Esophagus squamous epithelium (tissue), 4 donors: ENCODE results near the gene ZNF823.

Source experiments
- CTCF ChIP-seq, 6 experiments: fragments of 450-650 bp in 4 of 6; fragments of 200-600 bp in 2 of 6; sonication (generic) in 2 of 6; IDR thresholded peaks; one replicate each; pipeline ENCODE4 v1.5.1; 2016 to 2019; ENCODE audit warnings: antibody characterized with exemption in 6 of 6, mild to moderate bottlenecking in 4 of 6, moderate library complexity in 4 of 6
- POLR2A ChIP-seq, 4 donors: fragments of 450-650 bp; IDR thresholded peaks; one replicate each; pipeline ENCODE4 v1.6.1; 2017; ENCODE audit warnings: antibody characterized with exemption in 4 of 4, mild to moderate bottlenecking in 4 of 4, moderate library complexity in 3 of 4

- TF ChIP-seq CTCF (IDR thresholded peaks at IDR 0.05) (no peak), POLR2A (IDR thresholded peaks at IDR 0.05) (no peak)
Observed at GRCh38 chr19:11769995-11770394, 31.2 kb upstream of the ZNF823 start.
